ENCODE measurements around the gene SPTY2D1. TPM values are rescaled to one million over a fixed set of nuclear protein-coding genes. Genes with fewer than 3 reads are reported as not detected.
"Not testable (repeated sequence)": the region's sequence is repeated elsewhere in the genome, so short reads cannot be mapped to it uniquely, and the experiment has no call there.

The SPTY2D1 gene, protein sequence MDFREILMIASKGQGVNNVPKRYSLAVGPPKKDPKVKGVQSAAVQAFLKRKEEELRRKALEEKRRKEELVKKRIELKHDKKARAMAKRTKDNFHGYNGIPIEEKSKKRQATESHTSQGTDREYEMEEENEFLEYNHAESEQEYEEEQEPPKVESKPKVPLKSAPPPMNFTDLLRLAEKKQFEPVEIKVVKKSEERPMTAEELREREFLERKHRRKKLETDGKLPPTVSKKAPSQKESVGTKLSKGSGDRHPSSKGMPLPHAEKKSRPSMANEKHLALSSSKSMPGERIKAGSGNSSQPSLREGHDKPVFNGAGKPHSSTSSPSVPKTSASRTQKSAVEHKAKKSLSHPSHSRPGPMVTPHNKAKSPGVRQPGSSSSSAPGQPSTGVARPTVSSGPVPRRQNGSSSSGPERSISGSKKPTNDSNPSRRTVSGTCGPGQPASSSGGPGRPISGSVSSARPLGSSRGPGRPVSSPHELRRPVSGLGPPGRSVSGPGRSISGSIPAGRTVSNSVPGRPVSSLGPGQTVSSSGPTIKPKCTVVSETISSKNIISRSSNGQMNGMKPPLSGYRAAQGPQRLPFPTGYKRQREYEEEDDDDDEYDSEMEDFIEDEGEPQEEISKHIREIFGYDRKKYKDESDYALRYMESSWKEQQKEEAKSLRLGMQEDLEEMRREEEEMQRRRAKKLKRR
- total RNA-seq = 20.8 TPM

GRCh38 chr11:18634140-18635032, at the start of gene SPTY2D1:
TSS of gene SPTY2D1 (minus strand) at chr11:18634342. CDS start at chr11:18634257, 85 bp downstream.
- DNase-seq = peak; percentile 99

DNA sequence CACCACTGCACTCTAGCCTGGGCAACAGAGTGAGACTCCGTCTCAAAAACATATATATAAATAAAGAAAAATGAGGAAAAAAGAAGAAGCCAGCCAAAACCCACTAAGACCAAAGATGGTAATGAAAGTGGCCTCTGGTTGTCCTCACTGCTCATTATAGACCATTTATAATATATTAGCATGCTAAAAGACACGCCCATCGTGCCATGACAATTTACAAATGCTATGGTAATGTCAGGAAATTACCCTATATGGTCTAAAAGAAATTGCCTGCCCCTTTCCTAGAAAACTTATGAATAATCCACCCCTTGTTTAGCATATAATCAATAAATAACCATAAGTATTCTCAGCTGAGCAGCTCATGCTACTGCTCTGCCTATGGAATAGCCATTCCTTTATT, 48.3 kb upstream of the SPTY2D1 start:
- DNase-seq = no peak

- not testable (repeated sequence) for DNase-seq
These were observed 47.8 kb upstream of the SPTY2D1 start for GRCh38 chr11:18681949-18682348.

DNA sequence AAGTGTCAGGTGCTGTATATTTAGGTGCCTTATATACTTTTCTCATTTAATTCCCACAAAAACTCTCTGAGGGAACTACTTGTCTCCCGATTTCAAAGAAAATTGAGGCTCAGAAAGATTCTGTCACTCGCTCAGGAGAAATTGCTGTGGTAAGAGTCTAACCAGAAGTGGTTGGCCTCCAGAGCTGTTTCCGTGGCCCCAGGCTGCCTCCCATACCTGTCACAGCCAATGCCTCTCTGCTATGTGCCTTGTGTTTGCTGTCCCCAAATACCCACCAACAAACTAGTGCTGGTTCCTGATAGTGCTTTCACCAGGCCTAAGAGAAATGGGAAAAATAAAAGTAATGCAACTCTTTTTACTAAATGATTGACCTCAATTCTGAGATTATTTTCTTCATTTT, 43.4 kb upstream of the SPTY2D1 start:
- no peak for DNase-seq

DNA sequence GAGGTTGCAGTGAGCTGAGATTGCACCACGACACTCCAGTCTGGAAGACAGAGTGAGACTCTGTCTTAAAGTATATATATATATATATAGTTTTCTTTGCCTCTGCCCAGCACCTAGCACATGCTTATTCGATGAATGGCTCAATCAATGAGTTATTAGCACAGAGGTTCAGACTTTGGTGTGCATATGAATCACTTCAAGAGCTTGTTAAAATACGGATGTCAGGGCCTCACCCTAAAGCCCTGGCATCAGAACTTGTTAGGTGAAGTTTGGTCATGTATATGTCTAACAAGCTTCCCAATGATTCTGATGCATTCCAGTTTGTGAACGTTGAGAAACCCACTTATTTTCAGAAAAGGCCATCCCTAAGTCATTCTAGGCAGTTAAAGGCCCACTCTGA, 42.7 kb upstream of the SPTY2D1 start:
- no peak for DNase-seq

DNA sequence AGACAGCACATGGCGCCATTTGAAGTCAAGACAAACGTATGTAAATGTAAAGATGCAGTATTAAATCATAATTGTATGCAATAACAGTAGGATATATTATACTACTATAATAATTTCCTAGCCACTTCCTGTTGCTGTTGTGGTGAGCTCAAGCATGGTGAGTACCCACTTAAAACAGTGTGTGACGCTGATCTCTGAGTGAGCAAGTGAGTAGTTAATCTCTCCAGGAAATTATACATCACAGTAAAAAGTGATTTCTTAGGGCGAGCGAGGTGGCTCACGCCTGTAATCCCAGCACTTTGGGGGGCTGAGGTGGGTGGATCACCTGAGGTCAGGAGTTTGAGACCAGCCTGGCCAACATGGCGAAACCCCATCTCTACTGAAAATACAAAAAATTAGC, 38.1 kb upstream of the SPTY2D1 start:
- not testable (repeated sequence) for DNase-seq

DNA sequence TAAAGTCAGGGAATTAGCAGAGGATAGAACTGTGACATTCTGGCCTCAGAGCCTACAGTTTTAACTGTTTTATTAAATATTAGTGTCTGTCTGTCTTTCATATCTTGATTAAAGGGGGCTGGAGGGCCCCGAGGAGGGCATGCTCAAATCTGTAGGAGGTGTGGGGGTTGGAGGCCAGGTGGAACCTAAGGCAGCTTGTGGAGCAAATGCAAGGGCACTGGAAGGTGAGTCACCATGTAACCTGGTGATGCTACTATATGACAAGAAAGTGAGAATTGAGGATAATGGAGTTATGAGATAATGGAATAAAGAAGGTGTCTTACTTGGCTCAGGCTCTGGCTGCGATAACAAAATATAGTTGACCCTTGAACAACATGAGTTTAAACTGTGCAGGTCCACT, 37.1 kb upstream of the SPTY2D1 start:
- no peak for DNase-seq

GRCh38 chr11:18669711-18670110, 35.6 kb upstream of the SPTY2D1 start:
- no peak for DNase-seq

GRCh38 chr11:18669219-18669596, 35.1 kb upstream of the SPTY2D1 start:
- DNase-seq = no peak

DNA sequence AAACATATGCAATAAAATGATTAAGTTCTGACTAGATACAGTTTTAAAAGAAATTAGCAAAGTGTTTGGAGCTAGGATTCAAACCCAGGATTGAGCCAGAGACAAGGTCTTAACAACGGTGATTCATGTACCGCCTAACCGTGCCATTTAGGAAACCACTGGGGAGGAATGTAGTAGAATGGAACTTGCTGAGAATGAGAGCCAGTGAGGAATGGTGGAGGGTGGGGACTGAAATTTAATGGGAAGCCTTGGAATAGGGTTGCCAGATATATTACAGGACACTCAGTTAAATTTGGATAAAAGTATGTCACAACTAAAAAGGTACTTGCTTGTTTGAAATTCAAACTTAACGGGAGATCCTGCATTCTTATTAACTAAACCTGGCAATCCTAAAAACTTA, 34.0 kb upstream of the SPTY2D1 start:
- no peak for DNase-seq

- DNase-seq = not testable (repeated sequence)
These were observed 31.3 kb upstream of the SPTY2D1 start for GRCh38 chr11:18665353-18665872.

- DNase-seq = no peak
These were observed 23.5 kb upstream of the SPTY2D1 start for GRCh38 chr11:18657673-18658072.

DNA sequence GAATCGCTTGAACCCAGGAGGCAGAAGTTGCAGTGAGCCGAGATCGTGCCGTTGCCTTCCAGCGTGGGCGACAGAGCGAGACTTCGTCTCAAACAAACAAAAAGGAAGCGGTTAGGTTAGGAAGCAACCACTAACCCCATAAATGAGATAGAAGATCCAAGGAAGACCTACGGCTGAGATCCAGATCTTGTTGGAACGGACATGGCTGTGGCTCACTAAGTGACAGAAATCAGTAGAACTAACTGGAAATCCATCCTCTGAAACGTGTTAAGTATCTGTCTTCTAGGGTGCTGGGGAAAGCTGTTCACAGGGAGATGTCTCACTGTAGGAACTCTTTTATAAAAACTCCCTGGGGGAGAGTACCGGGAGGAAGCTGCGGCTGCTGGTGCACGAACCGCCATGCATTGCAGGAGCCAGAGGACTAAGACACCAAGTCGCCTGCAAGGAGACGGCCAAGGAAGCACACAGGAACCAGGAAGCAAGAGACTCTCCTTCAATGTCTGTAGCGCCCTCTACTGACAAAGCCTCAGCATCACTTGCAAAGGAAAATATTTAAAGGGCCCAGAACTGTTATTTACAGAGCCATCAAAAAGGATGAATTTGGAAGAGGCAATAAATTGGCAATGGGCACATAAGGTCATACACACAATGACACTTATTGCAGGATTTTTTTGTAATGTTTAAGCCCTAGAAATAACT, 16.9 kb upstream of the SPTY2D1 start:
- no peak for DNase-seq

DNA sequence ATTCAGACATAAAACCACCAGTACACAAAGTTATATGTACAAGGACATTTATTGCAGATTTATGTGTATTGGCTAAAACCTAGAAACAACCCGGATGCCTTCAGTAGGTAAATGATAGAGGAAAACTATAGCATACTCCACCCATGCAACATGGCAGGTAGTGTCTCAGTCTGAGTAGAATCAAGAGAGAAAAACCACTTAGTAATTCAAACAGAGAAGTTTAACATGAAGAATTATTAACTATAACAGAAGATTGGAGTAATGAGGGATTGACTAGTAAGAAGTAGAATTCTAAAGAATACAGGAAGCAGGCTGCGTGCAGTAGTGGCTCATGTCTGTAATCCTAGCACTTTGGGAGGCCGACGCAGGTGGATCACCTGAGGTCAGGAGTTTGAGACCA, 16.2 kb upstream of the SPTY2D1 start:
- no peak for DNase-seq

DNA sequence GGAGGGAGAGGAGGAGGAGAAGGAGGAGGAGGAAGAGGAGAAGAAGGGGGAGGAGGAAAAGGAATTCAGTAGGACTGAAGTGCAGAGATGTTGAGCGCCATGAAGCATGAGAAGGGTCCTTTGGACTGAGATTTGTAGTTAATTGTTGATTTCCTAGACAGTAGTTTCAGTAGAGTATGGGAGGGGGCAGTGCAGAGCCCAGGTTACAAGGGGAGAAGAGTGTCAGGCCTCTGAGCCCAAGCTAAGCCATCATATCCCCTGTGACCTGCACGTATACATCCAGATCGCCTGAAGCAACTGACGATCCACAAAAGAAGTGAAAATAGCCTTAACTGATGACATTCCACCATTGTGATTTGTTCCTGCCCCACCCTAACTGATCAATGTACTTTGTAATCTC, 8.9 kb upstream of the SPTY2D1 start:
- DNase-seq = not testable (repeated sequence)

- DNase-seq = no peak
These were observed 7.5 kb upstream of the SPTY2D1 start for GRCh38 chr11:18641677-18642076.

- DNase-seq = no peak
These were observed 644 bp downstream of the SPTY2D1 start for GRCh38 chr11:18633256-18634139.

DNA sequence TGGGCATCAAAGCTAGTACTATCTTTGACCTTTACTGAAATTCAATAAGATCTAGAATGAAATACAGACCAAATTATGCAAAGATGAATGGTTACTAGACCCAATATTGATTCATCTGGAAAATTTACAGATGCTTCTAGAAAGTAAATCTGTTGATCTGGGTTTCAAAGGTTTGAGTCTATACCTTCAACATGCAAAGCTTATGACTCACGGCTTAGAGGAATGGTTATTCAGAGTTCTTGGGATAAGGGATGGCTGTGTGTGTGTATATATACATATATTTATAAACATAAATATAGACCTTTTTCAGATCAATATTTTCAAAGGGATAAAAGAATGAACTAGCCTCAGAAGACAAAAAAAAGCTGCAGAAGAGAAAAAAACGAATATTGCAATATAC, 1.3 kb downstream of the SPTY2D1 start:
- no peak for DNase-seq

DNA sequence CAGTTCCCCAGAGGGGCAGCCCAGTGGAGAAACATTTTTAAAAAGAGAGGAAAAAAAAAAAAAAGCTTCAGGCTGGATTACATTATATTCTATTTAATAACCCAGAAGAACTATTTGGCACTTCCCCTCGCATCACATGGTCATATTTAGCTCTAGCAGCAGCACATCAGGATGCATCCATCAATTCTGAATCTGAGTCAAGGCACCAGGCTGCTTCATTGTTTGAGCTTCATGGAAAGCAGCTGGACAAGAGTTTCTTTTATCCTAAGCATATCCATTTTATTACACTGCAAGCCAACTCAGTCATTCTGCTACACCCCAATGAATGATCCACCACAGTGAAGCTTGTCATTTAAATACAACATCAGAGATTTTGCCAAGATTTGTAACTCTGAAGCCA, 10.0 kb downstream of the SPTY2D1 start:
- DNase-seq = no peak

GRCh38 chr11:18623707-18624106, 10.4 kb downstream of the SPTY2D1 start:
- no peak for DNase-seq
